ENCODE data around the gene RERE. TPM values are rescaled to one million over a fixed set of nuclear protein-coding genes. Genes with fewer than 3 reads are reported as not detected.
A peak's percentile ranks its signal among the peaks of the same experiment; 100 is the strongest.

The RERE gene
- total RNA-seq, 4 donors from 2014 or later, result 51.2 to 1,226 (median 253) TPM

DNA sequence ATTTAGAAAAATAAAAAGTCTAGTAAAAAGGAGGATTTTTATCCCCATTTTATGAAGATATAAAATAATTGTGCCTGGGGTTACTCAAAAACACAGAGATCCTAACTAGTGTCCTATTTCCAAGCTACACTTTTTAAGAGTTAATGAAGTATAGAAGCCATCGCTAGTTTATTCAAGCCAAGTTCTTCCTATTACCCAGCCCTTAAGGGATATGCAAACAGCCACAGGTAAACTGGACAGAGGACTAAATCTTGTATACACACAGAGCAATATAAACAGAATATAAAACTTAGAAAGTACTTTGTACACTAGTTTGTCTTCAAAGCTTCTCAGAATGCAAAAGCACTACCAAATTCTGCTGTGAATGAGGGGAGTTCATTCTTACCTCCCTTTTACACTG, 111.1 kb downstream of the RERE start:
- H3K27me3 ChIP-seq, result no peaks in the 10 kb centered on the region
- intact Hi-C loops (cut with DNase I; ENCODE audit: low total_unique reads), result no loop called here
- H3K36me3 ChIP-seq, result no peaks in the 10 kb centered on the region
- H3K4me3 ChIP-seq, result no peak overlapping the region
- H3K4me1 ChIP-seq, result peaks cover 0 to 4% of the 10 kb centered on the region in 2 donors
- no peaks in the 10 kb centered on the region for H3K9me3 ChIP-seq
- TF ChIP-seq CTCF (IDR thresholded peaks at IDR 0.05), result no peak
- TF ChIP-seq POLR2A (IDR thresholded peaks at IDR 0.05), result no peak
- no peak for DNase-seq
- H3K27ac ChIP-seq, result peak overlapping the region; percentile 13 to 32

DNA sequence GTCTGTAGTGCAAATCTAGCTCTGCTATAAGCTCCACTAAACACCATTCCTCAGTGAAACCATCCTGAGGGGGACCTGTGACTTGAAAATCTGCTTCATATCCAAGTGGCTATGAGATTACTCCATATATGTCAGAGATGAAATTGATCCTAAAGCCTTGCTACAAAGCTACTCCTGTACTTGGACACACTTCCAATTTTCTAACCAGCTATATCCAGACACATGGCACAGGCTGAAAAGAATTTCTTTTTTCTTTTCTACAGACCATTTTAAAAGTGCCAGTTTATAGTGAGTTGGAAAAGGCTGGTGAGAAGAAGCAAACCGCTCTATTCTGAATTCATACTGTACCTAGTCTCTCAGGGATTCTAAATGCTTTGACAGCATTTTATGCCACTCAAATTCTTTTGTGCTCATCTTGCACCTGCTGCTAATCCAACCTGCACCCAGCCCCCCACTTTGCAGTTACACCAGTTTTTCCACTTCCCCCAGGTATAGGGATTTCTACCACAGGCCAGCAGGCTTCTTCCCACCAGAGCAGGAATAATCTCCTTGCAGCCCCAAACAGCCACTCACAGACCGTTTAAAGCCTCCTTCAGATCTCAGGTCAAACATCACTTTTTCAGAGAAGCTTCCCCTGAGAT, 112.5 kb downstream of the RERE start:
- no peaks in the 10 kb centered on the region for H3K9me3 ChIP-seq
- no peak for TF ChIP-seq POLR2A (IDR thresholded peaks at IDR 0.05)
- no peak for TF ChIP-seq CTCF (IDR thresholded peaks at IDR 0.05)
- no peaks in the 10 kb centered on the region for H3K27me3 ChIP-seq
- DNase-seq, result no peak
- H3K4me3 ChIP-seq, result no peak overlapping the region
- peaks cover 0 to 4% of the 10 kb centered on the region in 2 donors for H3K4me1 ChIP-seq
- H3K27ac ChIP-seq, result no peak overlapping the region
- intact Hi-C loops (cut with DNase I; ENCODE audit: low total_unique reads), result no loop called here
- H3K36me3 ChIP-seq, result no peaks in the 10 kb centered on the region

DNA sequence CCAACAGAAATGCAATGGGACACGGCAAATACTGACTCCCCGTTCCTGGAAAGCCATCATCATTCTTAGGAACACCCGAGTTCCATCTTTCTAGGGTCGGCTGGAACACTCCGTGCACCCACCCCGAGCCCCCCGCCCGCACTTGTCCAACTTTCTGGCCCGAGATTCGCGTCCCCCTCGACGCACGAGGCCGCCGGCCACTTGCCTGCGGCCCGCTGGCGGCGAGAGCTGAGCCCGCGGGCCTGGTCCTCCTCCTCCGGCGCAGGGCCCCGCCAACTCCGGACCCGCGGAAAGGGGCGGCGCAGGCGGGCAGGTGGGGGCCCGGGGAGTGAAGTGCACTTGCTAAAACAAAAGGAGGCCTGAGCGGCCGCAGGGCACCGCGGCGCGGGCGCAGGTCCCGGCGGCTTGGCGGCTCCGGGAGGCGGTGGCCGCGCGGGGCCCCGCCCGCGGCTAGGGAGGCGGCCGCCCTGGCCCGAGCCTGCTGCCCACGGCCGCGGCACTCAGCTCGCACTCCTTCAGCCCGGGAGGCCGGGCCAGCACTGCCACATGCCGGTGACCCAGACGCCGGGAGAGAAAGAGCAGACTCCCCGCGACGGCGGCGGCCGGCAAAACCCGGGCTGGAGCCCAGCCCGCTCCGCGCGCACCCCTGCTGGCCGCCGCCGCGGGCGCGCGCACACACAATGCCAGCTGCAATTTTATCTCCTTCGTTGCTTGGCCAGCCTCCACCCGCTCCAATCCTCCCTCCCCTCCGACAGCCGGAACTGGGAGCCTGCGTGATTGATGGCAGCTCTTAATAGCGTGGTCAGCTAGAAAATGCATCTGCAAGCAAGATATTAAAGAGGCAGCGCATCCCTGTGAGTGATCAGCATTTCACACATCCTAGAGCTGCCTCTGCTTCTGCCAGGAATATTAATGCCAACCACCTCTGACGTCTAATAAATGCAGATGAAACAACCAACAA, 114.3 kb downstream of the RERE start:
- Histone ChIP-seq H3K9me3 (no peaks in the 10 kb centered on the region), H3K27me3 (no peaks in the 10 kb centered on the region), H3K27ac (peak overlapping the region; percentile 91), H3K4me3 (peak overlapping the region; percentile 48 to 74), H3K36me3 (no peaks in the 10 kb centered on the region), H3K4me1 (peaks cover 0 to 4% of the 10 kb centered on the region in 2 donors)
- intact Hi-C loops (cut with DNase I; ENCODE audit: low total_unique reads), result no loop called here
- peak in 2 of 4 experiments; percentile 30 to 59 for TF ChIP-seq CTCF (IDR thresholded peaks at IDR 0.05)
- peak; percentile 61 to 89 for TF ChIP-seq POLR2A (IDR thresholded peaks at IDR 0.05)
- peak; percentile 90 to 91 for DNase-seq

DNA sequence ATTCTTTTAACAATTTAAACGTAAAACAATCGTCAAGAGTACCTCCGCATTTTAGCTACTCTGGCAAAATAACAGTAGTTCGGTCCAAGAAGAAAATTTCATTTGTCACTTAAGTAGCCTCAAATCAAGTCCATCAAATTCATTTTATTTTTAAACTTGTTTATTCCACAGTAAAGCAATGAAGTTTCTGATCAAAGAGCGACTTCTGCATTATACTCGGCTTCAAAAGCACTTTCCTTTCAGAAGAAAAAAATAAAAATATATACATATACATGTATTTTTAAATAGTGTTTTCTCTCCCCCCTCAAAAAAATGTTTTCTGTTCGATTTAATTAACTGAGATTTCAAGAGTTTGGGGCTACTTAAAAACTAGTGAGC, 115.0 kb downstream of the RERE start:
- TF ChIP-seq POLR2A (IDR thresholded peaks at IDR 0.05), result no peak
- TF ChIP-seq CTCF (IDR thresholded peaks at IDR 0.05), result no peak
- Histone ChIP-seq H3K4me1 (peaks cover 0 to 4% of the 10 kb centered on the region in 2 donors), H3K27ac (peak overlapping the region; percentile 91), H3K27me3 (no peaks in the 10 kb centered on the region), H3K4me3 (peak overlapping the region; percentile 48 to 74), H3K36me3 (no peaks in the 10 kb centered on the region), H3K9me3 (no peaks in the 10 kb centered on the region)
- no peak for DNase-seq
- intact Hi-C loops (cut with DNase I; ENCODE audit: low total_unique reads), result no loop called here

Measured in uterus (tissue), 4 donors.